Measurements from ENCODE around the gene BAIAP2.

Gene BAIAP2

DNA sequence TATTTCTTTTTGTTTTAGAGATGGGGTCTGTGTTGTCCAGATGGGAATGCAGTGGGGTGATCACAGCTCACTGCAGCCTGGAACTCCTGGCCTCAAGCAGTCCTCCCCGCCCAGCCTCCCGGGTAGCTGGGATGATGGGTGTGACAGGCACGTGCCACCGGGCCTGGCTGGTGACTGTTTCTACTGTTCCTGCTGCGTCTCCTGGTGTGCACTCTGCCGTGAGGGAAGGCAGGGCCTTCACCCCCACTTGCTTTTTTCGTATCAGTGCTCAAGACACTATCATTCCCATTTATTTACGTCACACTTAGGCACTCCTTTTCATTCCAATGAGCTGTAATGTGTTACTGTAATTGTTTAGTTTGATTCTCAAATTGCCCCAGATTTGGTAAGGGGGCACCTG is 105.1 kb downstream of the BAIAP2 start:
- H3K4me1 Mint-ChIP-seq = peaks cover 6% of the 10 kb centered on the region
- TF ChIP-seq CTCF (IDR thresholded peaks at IDR 0.05) = no peak
- H3K27me3 Mint-ChIP-seq (ENCODE audit: low read depth, poor library complexity) = peaks cover 20% of the 10 kb centered on the region
- H3K4me3 Mint-ChIP-seq = no peak overlapping the region
- DNase-seq = no peak
- no peak overlapping the region for H3K27ac Mint-ChIP-seq
- H3K36me3 Mint-ChIP-seq (ENCODE audit: low read depth) = no peaks in the 10 kb centered on the region
- no peaks in the 10 kb centered on the region for H3K9me3 Mint-ChIP-seq

- H3K36me3 Mint-ChIP-seq (ENCODE audit: low read depth) = no peaks in the 10 kb centered on the region
- H3K9me3 Mint-ChIP-seq = no peaks in the 10 kb centered on the region
- DNase-seq = no peak
- H3K27me3 Mint-ChIP-seq (ENCODE audit: low read depth, poor library complexity) = peaks cover 20% of the 10 kb centered on the region
- H3K27ac Mint-ChIP-seq = no peak overlapping the region
- peaks cover 6% of the 10 kb centered on the region for H3K4me1 Mint-ChIP-seq
- no peak overlapping the region for H3K4me3 Mint-ChIP-seq
- no peak for TF ChIP-seq CTCF (IDR thresholded peaks at IDR 0.05)
These were observed 105.7 kb downstream of the BAIAP2 start for GRCh38 chr17:81140695-81141094.

DNA sequence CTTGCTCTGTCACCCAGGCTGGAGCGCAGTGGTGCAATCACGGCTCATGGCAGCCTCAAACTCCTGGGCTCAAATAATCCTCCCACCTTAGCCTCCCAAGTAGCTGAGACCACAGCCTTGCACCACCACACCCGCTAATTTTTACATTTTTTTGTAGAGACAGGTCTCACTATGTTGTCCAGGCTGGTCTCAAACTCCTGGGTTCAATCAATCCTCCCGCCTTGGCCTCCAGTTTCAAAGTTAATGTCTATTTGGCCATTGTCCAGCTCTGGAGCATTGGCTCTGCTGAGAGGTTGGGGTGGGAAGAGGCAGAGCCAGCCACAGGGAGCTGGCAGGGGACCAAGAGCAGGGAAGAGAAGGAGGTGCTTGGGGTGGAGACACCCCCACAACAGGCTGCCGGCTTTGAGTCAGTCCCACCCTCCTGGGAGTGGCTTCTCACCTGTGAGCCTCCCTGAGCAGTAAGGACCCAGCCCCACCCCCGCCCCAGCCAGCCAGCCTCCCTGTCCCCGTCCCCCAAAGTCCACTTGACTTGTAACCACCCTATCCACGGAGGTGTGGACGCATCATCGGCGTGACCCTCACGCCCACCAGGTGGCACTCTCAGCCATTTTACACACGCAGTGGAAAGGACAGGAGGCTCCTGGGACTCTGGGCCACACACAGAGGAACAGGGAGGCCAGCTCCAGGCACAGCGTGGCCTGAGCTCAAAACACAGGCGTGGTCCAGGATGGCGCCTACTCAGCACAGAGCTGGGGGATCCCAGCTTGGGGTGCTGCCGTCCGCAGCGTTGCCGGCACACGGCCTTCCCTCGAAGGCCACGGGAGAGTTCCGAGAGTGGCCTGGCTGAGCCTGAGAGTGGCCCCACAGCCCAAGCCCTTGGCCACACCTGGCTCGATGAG is 107.6 kb downstream of the BAIAP2 start:
- peak; percentile 84 for DNase-seq
- no peaks in the 10 kb centered on the region for H3K9me3 Mint-ChIP-seq
- H3K27me3 Mint-ChIP-seq (ENCODE audit: low read depth, poor library complexity) = peaks cover 20% of the 10 kb centered on the region
- peaks cover 6% of the 10 kb centered on the region for H3K4me1 Mint-ChIP-seq
- no peak overlapping the region for H3K27ac Mint-ChIP-seq
- peak; percentile 56 for TF ChIP-seq CTCF (IDR thresholded peaks at IDR 0.05)
- no peaks in the 10 kb centered on the region for H3K36me3 Mint-ChIP-seq (ENCODE audit: low read depth)
- no peak overlapping the region for H3K4me3 Mint-ChIP-seq

DNA sequence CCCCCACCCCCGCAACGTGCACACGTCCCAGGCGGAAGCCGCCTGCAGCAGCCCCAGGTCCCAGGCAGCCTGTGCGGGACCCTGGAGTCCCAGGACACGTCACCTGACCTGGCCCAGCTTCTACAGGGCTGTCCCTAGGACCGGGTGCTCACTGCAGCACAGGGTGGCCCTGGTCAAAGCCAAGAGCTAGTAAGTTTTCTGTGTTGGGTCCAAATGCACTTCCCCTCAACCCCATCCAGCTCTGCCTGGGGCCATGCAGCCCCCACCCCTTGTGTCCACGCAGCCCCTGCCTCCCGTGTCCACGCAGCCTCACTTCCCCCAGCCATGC is 108.2 kb downstream of the BAIAP2 start:
- Mint-ChIP-seq H3K27me3 (ENCODE audit: low read depth, poor library complexity) (peaks cover 20% of the 10 kb centered on the region), H3K9me3 (no peaks in the 10 kb centered on the region), H3K36me3 (ENCODE audit: low read depth) (no peaks in the 10 kb centered on the region), H3K4me1 (peaks cover 6% of the 10 kb centered on the region), H3K27ac (no peak overlapping the region), H3K4me3 (no peak overlapping the region)
- no peak for TF ChIP-seq CTCF (IDR thresholded peaks at IDR 0.05)
- DNase-seq = no peak

DNA sequence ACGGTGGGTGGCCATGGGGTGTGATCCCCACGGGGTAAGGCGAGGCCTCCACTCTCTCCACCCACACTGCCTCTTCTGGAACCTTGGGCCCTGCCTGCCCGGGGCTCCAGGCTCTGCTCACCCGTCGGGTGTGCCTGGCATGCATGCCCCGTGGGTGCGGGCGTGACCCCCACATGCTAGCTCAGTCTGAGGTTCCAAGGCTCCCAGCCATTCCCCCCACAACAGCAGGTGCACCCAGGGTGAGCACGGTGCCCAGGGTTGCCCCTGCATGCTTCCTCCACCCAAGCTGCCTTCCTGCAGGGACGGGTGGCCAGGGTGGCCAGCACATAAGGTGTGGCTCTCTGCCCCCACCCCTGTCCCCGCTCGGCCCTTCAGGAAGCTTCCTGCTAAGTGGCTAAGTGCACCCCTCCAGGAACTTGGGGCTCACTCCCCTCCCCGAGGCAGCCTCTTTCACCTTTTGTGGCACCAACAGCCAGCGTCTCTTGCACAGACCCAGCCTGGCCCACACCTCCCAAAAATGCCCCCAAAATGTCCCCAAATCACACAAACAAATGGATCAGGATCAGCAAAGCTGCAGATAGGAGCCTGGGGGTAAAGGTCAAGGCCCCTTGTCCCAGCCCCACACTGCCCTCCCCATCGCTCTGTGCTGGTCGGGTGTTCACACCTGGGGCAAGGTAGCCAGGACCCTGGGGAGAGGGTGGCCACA is 108.9 kb downstream of the BAIAP2 start:
- peaks cover 17% of the 10 kb centered on the region for H3K27me3 Mint-ChIP-seq (ENCODE audit: low read depth, poor library complexity)
- peaks cover 6% of the 10 kb centered on the region for H3K4me1 Mint-ChIP-seq
- H3K27ac Mint-ChIP-seq = no peak overlapping the region
- H3K36me3 Mint-ChIP-seq (ENCODE audit: low read depth) = no peaks in the 10 kb centered on the region
- no peak for DNase-seq
- H3K9me3 Mint-ChIP-seq = no peaks in the 10 kb centered on the region
- TF ChIP-seq CTCF (IDR thresholded peaks at IDR 0.05) = no peak
- H3K4me3 Mint-ChIP-seq = no peak overlapping the region
